OCI-LY1 (cell line): ENCODE measurements around the gene CRBN.

ENCODE experiments used
- EZH2 ChIP-seq: fragments of 200-600 bp; sonication (generic), shearing (Covaris generic); IDR thresholded peaks from 2 replicates; pipeline ENCODE4 v1.8.0; 2017; ENCODE audit warnings: borderline replicate concordance, mixed run types, mild to moderate bottlenecking, antibody characterized with exemption, low read length, moderate library complexity, mixed read lengths
- TF ChIP-seq, protein P1 (sequence below): fragments of 200-600 bp; sonication (generic), shearing (Covaris generic); IDR thresholded peaks from 2 replicates; pipeline ENCODE4 v1.5.1; 2017; ENCODE audit warnings: mild to moderate bottlenecking, antibody characterized with exemption, low read length, moderate library complexity, mixed read lengths

DNA sequence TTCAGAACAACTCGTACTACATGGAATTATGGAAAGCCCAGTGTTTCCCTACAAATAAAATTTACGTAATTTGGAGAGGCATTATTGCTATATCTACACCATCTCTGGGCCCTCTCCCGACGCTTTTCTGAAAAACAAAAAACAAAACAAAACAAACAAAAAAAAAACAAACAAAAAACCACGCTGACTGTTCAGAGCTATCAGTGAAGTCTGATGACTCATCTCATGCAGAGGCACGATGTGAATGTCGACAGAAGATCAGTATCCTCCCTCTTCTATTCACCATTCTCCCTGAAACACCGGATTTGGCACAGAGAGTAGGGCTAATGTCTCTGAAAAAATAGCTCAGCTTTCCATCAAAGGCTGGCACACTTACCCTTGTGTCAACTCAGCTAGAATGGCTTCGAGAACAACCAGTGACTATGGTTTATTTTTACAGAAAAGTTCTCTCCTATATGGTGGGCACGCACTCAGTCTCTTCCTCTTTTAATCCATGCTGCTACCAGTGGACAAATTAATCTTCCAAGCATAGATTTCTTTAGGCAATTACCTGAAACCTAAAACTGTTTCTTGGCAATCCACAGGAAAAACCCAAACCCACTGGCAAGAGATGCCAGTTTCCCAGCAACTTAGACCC, 1.5 kb downstream of the CRBN start:
- no peak for TF ChIP-seq EZH2
- TF ChIP-seq, protein P1, sequence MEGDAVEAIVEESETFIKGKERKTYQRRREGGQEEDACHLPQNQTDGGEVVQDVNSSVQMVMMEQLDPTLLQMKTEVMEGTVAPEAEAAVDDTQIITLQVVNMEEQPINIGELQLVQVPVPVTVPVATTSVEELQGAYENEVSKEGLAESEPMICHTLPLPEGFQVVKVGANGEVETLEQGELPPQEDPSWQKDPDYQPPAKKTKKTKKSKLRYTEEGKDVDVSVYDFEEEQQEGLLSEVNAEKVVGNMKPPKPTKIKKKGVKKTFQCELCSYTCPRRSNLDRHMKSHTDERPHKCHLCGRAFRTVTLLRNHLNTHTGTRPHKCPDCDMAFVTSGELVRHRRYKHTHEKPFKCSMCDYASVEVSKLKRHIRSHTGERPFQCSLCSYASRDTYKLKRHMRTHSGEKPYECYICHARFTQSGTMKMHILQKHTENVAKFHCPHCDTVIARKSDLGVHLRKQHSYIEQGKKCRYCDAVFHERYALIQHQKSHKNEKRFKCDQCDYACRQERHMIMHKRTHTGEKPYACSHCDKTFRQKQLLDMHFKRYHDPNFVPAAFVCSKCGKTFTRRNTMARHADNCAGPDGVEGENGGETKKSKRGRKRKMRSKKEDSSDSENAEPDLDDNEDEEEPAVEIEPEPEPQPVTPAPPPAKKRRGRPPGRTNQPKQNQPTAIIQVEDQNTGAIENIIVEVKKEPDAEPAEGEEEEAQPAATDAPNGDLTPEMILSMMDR: no peak
